GM18909 (cell line): ENCODE measurements around the gene KRT80.

Source experiments
- ATAC-seq: cut with Tn5 transposase; IDR thresholded peaks from one replicate; pipeline ENCODE4 v1.9.1; 2021; ENCODE audit warnings: mild to moderate bottlenecking; ENCODE audit not compliant: unreplicated experiment, poor library complexity

The KRT80 gene

GRCh38 chr12:52144512-52145227 is 47.1 kb downstream of the KRT80 start:
- ATAC-seq, result no peak

DNA sequence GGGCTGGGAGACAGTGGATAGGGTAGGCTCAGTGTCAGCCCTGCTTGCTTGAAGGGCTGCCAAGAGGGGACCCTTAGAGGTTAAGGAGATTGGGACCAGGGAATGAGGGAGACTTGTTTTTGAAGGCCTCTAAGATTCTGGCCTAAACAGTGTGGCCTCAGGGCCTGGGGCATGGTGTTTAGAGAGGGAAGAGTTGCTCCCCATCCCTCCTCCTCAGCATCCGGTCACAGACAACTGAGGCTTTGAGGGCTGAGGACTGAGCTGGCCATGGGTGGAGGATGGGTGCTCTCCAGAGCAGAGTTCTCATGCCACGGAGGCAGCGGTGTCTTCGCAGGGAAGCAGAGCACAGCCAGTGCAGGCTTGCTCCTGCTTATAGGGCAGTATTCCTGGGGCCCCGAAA is 49.4 kb downstream of the KRT80 start:
- no peak for ATAC-seq

DNA sequence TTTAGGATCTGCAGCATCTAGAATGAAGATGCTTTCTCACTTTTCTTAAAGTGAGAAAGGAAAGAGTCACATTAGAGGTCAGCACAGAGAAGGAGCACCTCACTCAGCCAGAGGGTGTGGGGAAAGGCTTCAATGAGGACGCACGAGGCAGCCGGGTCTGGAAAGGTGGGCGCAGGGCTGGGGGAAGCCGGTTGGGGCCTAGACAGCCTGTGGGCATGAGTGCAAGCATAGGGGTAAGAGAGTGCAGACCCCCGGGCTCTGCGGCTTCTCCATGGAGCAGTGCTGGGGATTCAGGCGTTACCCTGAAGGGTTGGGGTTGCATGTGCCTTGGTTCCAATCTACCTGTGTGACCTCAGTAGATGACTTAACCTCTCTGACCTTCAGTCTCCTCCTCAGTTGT is 49.9 kb downstream of the KRT80 start:
- ATAC-seq, result no peak

- ATAC-seq, result no peak
Observed at GRCh38 chr12:52141306-52141705, 50.5 kb downstream of the KRT80 start.

DNA sequence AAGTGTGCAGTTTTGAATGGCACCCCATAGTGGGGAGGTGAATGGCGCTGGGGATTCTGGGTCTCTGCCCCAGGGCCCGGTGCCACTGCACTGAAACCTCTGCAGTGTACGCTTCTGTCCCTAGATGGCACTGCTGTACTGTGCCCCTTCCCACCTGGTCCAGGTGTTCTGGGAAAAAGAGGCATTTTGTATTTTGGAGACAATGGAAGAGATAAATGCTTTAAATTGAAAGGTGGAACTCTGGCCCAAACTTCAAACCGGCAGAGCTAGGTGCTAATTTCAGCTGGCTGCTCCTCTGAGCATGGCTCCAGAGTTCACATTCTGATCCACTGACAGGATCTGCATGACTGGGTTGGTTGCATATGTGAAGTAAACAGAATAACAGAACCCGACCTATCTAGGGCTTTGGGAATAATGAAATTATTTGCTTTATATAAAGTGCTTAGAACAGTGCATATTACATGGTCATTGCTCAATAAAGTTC is 52.2 kb downstream of the KRT80 start:
- ATAC-seq, result no peak

DNA sequence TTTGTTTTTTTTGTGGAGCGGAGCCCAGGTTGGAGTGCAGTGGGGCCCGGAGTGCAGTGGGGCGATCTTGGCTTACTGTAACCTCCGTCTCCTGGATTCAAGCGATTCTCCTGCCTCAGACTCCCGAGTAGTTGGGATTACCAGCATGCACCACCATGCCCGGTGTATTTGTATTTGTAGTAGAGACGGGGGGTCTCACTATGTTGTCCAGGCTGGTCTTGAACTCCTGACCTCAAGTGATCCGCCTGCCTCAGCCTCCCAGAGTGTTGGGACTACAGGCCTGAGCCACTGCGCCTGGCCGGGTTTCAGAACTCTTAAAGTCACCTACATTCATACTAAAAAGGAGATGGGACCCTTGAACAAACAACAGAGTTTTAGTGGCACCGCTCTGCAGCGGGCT is 52.7 kb downstream of the KRT80 start:
- no peak for ATAC-seq

DNA sequence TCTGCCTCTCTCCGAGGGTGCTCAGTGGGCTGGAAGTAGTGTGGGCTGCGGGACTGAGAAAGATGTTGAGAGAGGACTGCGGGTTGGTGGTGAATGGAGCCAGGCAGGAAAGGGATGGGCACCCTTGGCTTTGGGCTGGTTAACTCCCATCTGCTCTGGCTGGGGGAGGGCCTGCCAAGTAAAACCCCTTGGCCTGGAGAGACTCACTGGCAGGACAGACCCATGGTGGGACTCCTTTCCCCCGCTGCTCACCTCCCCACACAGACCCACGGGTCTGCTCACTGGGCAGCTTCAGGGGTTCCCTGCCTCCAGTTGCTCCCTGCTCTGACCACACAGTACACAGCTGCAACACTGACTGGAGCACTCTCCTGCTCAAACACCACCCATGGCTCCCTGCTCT is 54.1 kb downstream of the KRT80 start:
- ATAC-seq, result no peak

GRCh38 chr12:52132754-52133161 is 59.1 kb downstream of the KRT80 start:
- ATAC-seq, result no peak

DNA sequence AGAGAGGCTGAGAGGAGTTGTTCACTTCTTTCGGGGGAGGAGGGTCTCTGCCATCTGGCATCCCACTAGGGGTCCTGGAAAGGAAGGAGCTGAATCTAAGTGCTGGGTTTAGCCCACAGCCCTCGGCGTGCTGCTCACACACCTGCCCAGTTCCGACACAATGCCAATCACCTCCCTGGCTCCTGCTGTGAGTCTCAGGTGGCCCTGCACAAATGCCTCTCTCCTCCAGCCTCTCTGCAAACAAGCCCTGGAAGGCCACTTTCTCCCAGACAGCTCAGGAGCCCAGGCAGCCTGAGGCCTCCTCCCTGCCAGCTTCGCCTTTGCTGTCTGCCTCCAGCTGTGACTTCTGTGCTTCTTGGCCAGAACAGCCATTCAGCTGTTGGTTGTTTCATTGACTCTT is 61.1 kb downstream of the KRT80 start:
- ATAC-seq, result no peak

- no peak for ATAC-seq
Observed at GRCh38 chr12:52127683-52128450, 63.9 kb downstream of the KRT80 start.

- ATAC-seq, result no peak
Observed at GRCh38 chr12:52126605-52127578, 64.9 kb downstream of the KRT80 start.

GRCh38 chr12:52126050-52126604 is 65.7 kb downstream of the KRT80 start:
- no peak for ATAC-seq

DNA sequence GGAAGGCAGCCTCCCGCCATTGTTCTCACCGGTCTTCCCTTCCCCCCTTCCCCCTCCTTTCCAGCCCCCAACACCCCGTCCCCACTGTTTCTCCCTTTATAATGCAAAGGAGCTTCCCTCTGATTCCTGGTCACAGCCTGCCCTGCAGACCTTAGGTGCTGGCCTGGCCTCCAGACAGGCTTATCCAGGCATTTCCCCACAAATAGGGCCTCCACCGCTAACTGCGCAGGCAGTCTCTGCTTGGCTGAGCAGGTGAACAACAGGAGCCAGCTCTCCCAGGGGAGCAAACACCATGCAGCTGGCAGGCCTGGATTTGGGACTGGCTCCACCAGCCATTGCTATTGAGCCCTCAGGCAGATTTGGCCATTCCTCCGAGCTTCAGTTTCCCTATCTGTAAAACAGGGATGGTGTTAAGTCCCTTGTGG is 66.3 kb downstream of the KRT80 start:
- no peak for ATAC-seq

DNA sequence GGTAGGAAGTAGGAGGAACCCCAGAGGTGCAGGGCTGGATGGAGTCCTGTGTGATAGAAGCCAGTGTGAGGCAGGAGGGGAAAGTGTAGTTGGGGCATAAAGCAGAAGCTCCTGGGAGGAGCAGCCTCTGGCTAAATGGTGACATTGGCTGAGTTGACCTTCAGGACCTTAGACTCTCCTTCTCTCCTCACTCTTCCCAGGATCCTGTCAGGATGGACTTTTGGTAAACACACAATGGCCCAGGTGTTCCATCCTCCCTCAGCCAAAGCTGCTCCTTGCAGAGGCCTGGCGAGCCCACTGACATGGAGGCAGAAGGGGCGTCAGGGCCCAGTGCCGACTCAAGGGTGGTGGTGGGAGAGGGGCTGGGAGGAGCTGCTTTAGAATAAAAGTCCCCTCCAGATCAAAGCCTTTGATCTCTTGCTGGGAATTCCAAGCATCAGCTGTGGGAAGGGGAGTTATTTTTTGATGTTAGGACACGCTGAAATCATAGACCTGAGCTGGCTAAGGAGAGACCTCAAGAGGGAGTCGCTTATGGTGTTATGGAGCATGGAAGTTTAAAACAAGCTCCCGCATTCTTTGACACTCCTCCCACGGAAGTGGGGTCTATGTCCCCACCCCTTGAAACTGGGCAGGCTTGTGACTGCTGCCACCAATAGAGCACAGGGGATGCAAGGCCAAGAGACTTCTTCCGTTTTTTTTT is 68.2 kb downstream of the KRT80 start:
- no peak for ATAC-seq

DNA sequence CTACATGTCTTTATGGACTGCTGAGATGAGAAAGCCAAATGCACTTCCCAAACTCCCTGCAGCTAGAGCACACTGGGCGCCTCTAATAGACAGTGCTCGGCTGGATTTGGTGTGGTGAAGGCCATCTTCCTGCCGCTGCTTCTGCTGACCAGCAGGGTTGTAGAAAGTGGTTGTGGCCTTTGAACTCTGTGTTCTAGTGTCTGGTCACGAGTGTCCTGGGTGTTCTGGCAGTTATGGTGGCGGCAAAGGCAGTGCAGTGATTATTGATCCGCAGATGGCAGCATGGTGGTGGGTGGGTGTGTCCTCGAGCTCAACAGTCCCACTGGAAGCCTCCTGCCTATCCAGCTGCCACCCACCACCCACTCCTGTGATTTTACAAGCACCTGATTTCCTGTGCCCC is 68.9 kb downstream of the KRT80 start:
- ATAC-seq, result no peak

- ATAC-seq, result no peak
Observed at GRCh38 chr12:52122540-52122871, 69.3 kb downstream of the KRT80 start.

DNA sequence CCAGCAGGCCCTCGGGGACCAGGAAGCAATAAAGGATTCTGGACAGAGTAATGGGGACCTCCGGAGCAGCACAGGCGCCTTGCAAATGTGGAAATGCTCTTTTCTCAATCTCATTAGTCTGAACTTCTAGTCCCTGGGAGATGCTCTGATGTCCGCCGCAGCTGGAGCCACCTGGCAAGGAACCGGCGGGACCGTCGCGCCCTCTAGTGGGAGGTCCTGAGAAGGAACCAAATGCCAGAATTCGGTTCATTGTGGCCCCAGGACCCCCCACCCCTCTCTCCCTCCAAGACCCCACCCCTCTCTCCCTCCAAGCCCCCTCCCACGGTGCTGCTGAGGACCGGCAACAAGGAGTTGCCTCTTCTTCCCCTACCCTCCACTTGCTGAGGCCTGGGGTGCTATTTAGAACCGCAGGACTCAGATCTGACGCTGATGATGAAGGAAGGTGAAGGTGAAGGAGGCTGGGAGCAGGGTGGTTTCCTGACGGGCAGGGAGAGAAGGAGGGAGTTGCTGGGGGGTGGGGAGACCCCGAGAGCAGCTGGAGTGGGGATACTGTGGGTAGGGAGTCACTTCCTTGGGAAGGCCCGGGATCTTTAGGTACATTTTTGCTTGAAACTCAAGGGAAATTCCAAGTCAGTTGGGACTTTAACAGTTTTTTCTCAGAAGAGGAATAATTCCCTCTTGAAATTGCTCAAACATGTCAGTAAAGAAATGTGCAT is 69.8 kb downstream of the KRT80 start:
- ATAC-seq, result no peak

DNA sequence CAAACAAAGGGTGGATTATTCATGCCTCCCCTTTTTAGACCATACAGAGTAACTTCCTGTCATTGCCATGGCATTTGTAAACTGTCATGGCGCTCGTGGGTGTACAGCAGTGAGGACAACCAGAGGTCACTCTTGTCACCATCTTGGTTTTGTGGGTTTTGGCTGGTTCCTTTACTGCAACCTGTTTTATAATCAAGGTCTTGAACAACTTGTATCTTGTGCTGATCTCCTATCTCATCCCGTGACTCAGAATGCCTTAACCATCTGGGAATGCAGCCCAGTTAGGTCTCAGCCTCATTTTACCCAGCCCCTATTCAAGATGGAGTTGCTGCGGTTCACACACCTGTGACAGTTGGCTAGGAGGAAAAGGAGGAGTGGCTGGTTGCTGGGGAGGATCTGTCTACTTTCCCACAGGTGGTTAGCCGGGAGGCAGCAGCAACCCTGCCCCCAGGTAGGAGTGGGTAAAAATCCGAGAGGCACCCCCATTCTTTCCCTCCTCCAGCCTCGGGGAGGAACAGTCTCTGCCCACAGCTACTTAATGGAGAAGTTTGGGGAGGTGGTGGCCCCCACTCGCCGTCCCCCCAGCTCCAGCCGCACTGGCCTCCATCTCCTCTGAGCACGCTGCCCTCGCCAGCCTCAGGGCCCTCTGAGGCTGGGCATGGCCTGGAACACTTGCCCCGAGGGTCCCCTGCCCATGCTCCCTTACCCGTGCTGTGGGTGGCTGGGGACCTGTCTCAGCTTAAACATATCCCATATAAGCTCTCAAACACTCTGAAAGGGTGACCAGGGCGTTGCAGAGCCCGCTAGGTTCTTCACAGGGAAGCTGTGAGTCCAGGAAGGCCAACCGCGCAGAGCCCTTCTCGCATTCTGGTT is 70.6 kb downstream of the KRT80 start:
- no peak for ATAC-seq
